Adrenal gland (tissue), 12 donors: ENCODE results near the gene CUL3. TPM values are rescaled to one million over a fixed set of nuclear protein-coding genes. Genes with fewer than 3 reads are reported as not detected.

Experiments used
- DNase-seq, 7 donors: peaks; one replicate each; pipeline ENCODE4 v3.0.0-alpha.2; 2019 to 2020
- H3K27ac ChIP-seq, 5 donors: fragments of 200-600 bp; sonication (generic) in 4 of 5; 1 replicate in 3 of 5; 2 replicates in 2 of 5; pipeline versions ENCODE4 v1.5.1 to v1.8.0; 2016 to 2020; ENCODE audit warnings: mild to moderate bottlenecking in 1 of 5
- H3K27me3 ChIP-seq: fragments of 200-600 bp; 2 replicates; pipeline ENCODE4 v1.8.0; 2021
- H3K36me3 ChIP-seq, 2 donors: fragments of 200-600 bp; replicated peaks in 1 of 2; 1 replicate in 1 of 2; 2 replicates in 1 of 2; pipeline versions ENCODE4 v1.5.1 to v1.8.0; 2018 to 2022
- H3K4me1 ChIP-seq, 2 donors: fragments of 200-600 bp; replicated peaks in 1 of 2; 1 replicate in 1 of 2; 2 replicates in 1 of 2; pipeline versions ENCODE4 v1.5.1 to v1.8.0; 2018 to 2021
- H3K4me3 ChIP-seq, 4 donors: fragments of 200-600 bp; sonication (generic) in 3 of 4; one replicate each; pipeline ENCODE4 v1.5.1; 2016 to 2018
- H3K9me3 ChIP-seq, 3 donors: fragments of 200-600 bp; sonication (generic) in 1 of 3; replicated peaks in 1 of 3; 1 replicate in 2 of 3; 2 replicates in 1 of 3; pipeline versions ENCODE4 v1.5.1 to v1.8.0; 2016 to 2021
- POLR2A ChIP-seq, 2 donors: fragments of 450-650 bp; IDR thresholded peaks; one replicate each; pipeline ENCODE4 v1.6.1; 2017; ENCODE audit warnings: antibody characterized with exemption in 2 of 2, mild to moderate bottlenecking in 2 of 2, moderate library complexity in 1 of 2
- WGBS, 4 donors: extraction: QIAGEN DNeasy Blood & Tissue Kit in 2 of 4; methylation state at CpG; one replicate each; pipeline versions ENCODE4 v1.1.5 to v1.1.7; 2013 to 2017; 5-methylcytosine and 5-hydroxymethylcytosine counted together
- intact Hi-C, 2 donors: fragments of 100-400 bp; cut with DNase I; formaldehyde crosslinking; loops; one replicate each; pipeline versions ENCODE4 v1.14.1 to v1.15.0; 2022 to 2023
- polyA plus RNA-seq, 3 donors: library from polyadenylated mRNA; stranded (reverse); fragments of 200-250 nt in 2 of 3; fragments of 350-450 nt in 1 of 3; fragmentation: Illumina TruSeq in 1 of 3; extraction: RNeasy Lipid Tissue Mini Kit (QIAGEN cat#74804) in 1 of 3; gene quantifications; one replicate each; pipeline ENCODE4 v1.2.3, GENCODE V29; 2013 to 2014
- total RNA-seq, 9 donors: library from RNA; depleted of rRNA in 4 of 9; stranded (reverse); fragments of >200 nt in 4 of 9; fragments of 120-200 nt in 1 of 9; fragmentation: NEBNext Ultra II Directional in 1 of 9; extraction: Animal tissue kit (Norgen Biotek cat#: 25700) in 1 of 9; gene quantifications; one replicate each; pipeline versions ENCODE4 v1.1.0 to v1.2.4, GENCODE V29; 2013 to 2023
- TF ChIP-seq, protein P1 (sequence below), 6 experiments: fragments of 450-650 bp in 4 of 6; fragments of 200-600 bp in 2 of 6; sonication (generic) in 1 of 6; IDR thresholded peaks; 1 replicate in 5 of 6; 2 replicates in 1 of 6; pipeline versions ENCODE4 v1.5.1 to v1.8.0; 2016 to 2021; ENCODE audit warnings: antibody characterized with exemption in 6 of 6, mild to moderate bottlenecking in 2 of 6, moderate library complexity in 1 of 6
- donor health status: healthy with polysubstance abuse.
- donor health status: Bipolar disorder and iron deficiency.
- donor health status: DM: yes; HTN: yes; CAD: no.
- donor health status: DM: no; HTN: no; CAD: no.
- donor health status: DM: no; HTN: no; CAD: no.
- donor health status: DM: yes; HTN: yes; CAD: no.

The CUL3 gene
- total and polyA plus RNA-seq, 12 donors: 40.5 to 122 (median 75.0) TPM

DNA sequence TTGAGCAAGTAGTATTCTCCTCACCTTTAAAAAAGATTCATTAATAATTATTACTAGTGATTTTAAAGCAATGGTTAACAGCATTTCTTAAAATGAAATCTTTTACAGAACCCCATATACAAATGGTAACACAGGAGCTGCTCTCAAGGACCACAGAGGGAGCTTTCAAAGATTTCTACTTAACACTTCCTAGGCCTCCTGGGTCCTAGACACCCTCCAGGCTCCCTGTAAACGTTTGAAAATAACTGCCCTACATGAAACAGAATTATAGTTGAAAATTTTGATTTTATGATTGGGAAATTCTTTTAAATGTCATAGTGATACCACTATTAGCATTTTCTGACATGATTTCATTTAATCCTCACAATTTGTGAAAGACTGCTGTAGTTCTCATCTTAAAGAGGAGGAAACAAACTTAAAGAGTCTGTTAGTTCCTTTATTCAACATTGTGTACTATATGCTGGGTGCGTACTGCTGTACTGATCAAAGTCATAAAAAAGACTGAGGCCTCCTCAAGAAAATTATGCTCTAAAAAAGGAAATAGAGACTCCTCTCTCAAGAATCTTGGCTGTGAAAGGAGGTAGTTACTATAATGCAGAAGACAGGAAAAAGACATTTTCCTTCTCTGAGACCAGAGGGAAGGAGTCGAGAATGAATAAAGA, 10.6 kb downstream of the CUL3 start:
- Histone ChIP-seq H3K27ac (no peak overlapping the region), H3K9me3 (no peaks in the 10 kb centered on the region), H3K27me3 (no peaks in the 10 kb centered on the region), H3K4me3 (no peak overlapping the region), H3K4me1 (peaks cover 27 to 88% of the 10 kb centered on the region in 2 donors), H3K36me3 (no peaks in the 10 kb centered on the region)
- no peak for DNase-seq
- TF ChIP-seq, protein P1, sequence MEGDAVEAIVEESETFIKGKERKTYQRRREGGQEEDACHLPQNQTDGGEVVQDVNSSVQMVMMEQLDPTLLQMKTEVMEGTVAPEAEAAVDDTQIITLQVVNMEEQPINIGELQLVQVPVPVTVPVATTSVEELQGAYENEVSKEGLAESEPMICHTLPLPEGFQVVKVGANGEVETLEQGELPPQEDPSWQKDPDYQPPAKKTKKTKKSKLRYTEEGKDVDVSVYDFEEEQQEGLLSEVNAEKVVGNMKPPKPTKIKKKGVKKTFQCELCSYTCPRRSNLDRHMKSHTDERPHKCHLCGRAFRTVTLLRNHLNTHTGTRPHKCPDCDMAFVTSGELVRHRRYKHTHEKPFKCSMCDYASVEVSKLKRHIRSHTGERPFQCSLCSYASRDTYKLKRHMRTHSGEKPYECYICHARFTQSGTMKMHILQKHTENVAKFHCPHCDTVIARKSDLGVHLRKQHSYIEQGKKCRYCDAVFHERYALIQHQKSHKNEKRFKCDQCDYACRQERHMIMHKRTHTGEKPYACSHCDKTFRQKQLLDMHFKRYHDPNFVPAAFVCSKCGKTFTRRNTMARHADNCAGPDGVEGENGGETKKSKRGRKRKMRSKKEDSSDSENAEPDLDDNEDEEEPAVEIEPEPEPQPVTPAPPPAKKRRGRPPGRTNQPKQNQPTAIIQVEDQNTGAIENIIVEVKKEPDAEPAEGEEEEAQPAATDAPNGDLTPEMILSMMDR (IDR thresholded peaks at IDR 0.05): no peak
- TF ChIP-seq POLR2A (IDR thresholded peaks at IDR 0.05): no peak
- WGBS, 4 donors: 39 to 45% (median 40%) methylated on average over 3 of the region's 3 CpGs
- intact Hi-C loops: no loop called here

DNA sequence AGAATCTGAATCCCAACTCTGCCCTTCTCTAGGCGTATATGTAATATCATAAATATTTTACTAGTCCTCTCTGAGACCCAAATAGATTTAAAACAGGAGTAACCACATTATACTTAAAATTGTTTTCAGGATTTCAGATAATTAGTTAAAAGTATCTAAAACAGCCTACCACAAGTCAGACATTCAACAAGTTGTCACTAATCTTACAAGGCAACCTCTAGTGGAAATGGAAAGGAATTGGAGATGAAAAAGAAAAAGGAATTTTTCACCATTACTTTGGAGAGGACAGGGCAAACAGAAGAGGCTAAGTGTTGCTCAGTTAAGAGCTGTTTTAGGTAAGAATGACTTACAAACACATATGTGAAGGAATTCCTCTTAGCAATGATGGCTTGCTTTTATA, 11.4 kb downstream of the CUL3 start:
- TF ChIP-seq, protein P1 (IDR thresholded peaks at IDR 0.05): no peak
- TF ChIP-seq POLR2A (IDR thresholded peaks at IDR 0.05): no peak
- 94 to 100% (median 96%) methylated on average over 1 of the region's 1 CpG for WGBS, 4 donors
- H3K4me3 ChIP-seq: no peak overlapping the region
- DNase-seq: no peak
- H3K4me1 ChIP-seq: peaks cover 33 to 88% of the 10 kb centered on the region in 2 donors
- no peaks in the 10 kb centered on the region for H3K9me3 ChIP-seq
- intact Hi-C loops: no loop called here
- H3K27me3 ChIP-seq: no peaks in the 10 kb centered on the region
- no peaks in the 10 kb centered on the region for H3K36me3 ChIP-seq
- H3K27ac ChIP-seq: no peak overlapping the region

DNA sequence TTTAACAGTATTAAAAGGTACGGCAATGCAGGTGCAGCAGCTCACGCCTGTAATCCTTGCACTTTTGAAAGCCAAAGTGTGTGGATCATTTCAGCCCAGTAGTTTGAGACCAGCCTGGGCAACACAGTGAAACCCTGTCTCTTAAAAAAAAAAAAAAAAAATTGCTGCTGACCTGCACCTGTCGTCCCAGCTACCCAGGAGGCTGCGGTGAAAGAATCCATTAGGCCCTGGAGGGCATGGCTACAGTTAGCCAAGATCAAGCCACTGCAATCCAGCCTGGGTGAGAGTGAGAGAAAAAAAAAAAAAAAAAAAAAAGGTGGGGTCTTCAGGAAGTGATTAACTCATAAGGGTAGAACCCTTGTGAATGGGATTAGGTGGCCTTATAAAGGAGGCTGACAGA, 12.8 kb downstream of the CUL3 start:
- Histone ChIP-seq H3K4me1 (peaks cover 32 to 87% of the 10 kb centered on the region in 2 donors), H3K4me3 (no peak overlapping the region), H3K27me3 (no peaks in the 10 kb centered on the region), H3K36me3 (no peaks in the 10 kb centered on the region), H3K9me3 (no peaks in the 10 kb centered on the region), H3K27ac (no peak overlapping the region)
- no peak for DNase-seq
- TF ChIP-seq, protein P1 (IDR thresholded peaks at IDR 0.05): no peak
- TF ChIP-seq POLR2A (IDR thresholded peaks at IDR 0.05): no peak
- WGBS, 4 donors: 88 to 97% (median 91%) methylated on average over 4 of the region's 4 CpGs
- intact Hi-C loops: no loop called here

DNA sequence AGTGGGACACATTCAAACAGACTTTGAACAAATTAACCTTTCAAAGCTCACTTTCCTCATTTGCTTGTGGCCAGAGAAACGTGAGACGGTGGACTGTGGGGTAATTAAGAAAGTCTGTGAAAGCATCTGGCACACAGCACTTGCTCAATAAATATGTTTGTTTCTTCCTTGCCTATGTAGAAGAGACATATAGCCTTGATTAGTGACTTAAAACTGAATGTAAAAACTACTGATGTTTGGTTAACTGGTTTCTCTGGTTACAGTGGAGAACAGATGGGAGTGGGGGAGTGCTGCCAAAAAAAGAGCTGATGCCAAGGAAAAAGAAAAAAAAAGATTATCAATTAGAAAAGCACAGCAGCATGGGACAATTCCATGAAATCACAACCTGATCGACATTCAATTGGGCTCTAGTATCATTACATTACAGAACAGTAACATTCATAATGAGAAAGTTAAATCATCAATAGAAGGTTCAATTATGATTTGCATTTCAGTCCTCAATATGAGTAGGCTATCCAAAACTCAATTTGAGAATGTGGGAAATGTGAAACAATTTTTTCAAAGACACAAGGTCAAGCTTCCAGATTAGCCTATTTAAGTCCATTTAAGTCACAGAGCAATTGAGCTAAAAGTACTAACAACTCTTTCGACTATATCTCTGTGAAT, 14.7 kb downstream of the CUL3 start:
- no peak for TF ChIP-seq POLR2A (IDR thresholded peaks at IDR 0.05)
- TF ChIP-seq, protein P1 (IDR thresholded peaks at IDR 0.05): no peak
- Histone ChIP-seq H3K9me3 (no peaks in the 10 kb centered on the region), H3K4me1 (peaks cover 30 to 71% of the 10 kb centered on the region in 2 donors), H3K36me3 (no peaks in the 10 kb centered on the region), H3K27me3 (no peaks in the 10 kb centered on the region), H3K27ac (no peak overlapping the region), H3K4me3 (no peak overlapping the region)
- DNase-seq: peak in 1 of 7 donors; percentile 16
- 51 to 58% (median 54%) methylated on average over 4 of the region's 4 CpGs for WGBS, 4 donors
- intact Hi-C loops: no loop called here
